Measurements from ENCODE around the gene COX19.

GRCh38 chr7:932651-932975 lies 42.7 kb downstream of the COX19 start:
- TF ChIP-seq CHD2 (IDR thresholded peaks at IDR 0.05; ENCODE audit: low read length, partially characterized antibody) (no peak), CTCF (IDR thresholded peaks at IDR 0.05) (no peak), EP300 (IDR thresholded peaks at IDR 0.05; ENCODE audit: borderline replicate concordance in 1 of 2, low read depth in 1 of 2, low read length in 1 of 2) (no peak), USF1 (IDR thresholded peaks at IDR 0.05; ENCODE audit: borderline replicate concordance, low read depth) (no peak), MAX (IDR thresholded peaks at IDR 0.05; ENCODE audit: low read depth) (no peak), EZH2phosphoT487 (IDR thresholded peaks at IDR 0.05; ENCODE audit: borderline replicate concordance, low read depth) (no peak), TAF1 (IDR thresholded peaks at IDR 0.05; ENCODE audit: borderline replicate concordance, low read depth, low read length) (no peak), REST (IDR thresholded peaks at IDR 0.05; ENCODE audit: low read depth, low read length) (no peak), TCF12 (IDR thresholded peaks at IDR 0.05) (no peak), NRF1 (IDR thresholded peaks at IDR 0.05; ENCODE audit: low read depth, low read length) (no peak), YY1 (IDR thresholded peaks at IDR 0.05; ENCODE audit: low read depth) (no peak), GABPA (IDR thresholded peaks at IDR 0.05; ENCODE audit: low read depth) (no peak)
